HL-60/S4 treated with phorbol 12-myristate 13-acetate at 8.2 ng/mL for 4 days and 3 days (cell line): ENCODE data around the gene CLMP.
"Not testable (repeated sequence)": the region's sequence is repeated elsewhere in the genome, so short reads cannot be mapped to it uniquely, and the experiment has no call there.

Source experiments
- in situ Hi-C: fragments of 300-500 bp; cut with MboI; formaldehyde crosslinking; loops from 2 replicates; pipeline ENCODE4 v1.15.0; 2022; ENCODE audit warnings: low sequenced_read_pairs

The CLMP gene

GRCh38 chr11:123170929-123171328 is 24.1 kb downstream of the CLMP start:
- in situ Hi-C loops: no loop called here

GRCh38 chr11:123169821-123170220 is 25.2 kb downstream of the CLMP start:
- in situ Hi-C loops: no loop called here

- in situ Hi-C loops: no loop called here
These were observed 26.0 kb downstream of the CLMP start for GRCh38 chr11:123168955-123169484.

DNA sequence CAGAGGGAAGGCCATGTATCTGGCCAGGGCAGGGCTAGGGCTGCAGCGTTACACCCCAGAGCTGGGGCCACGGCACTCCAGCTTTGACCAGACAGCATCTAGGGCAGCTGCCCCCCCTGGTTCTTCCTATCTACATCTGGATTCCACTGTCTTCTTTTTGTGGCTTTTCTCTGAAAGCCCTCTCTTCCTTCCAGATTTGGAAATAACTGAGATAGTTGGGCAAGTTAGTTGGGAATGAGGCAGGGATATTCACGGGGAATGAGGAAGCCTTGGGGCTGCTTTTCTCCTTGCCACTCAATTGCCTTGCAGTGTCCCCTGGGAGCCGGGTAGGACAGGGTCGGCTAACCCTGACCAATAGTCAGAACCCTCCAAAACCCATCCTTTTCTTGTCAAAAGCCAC is 26.8 kb downstream of the CLMP start:
- in situ Hi-C loops: no loop called here

DNA sequence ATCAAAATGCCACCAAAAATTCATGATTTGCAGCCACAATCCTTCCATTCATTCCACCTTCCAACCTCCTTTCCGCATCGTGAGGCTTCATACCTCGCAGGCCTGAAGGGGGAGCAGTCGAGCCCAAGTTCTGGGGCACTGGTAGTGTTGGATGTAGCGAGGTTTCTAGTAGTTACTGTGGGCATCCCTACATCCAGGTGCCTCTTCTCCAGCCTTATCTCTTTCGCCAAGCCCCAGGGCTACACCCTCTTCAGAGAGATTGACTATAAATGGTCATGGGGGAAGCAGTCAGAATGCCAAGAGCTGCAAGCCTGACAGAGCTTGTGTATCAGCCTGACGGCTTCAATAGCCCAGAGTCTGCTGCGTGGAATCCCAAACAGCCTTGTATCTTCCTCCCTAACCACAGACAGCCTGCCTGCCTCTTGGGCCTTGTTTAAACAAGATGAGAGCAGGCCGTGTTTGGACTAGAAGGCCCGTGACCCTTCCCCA is 28.9 kb downstream of the CLMP start:
- in situ Hi-C loops: no loop called here

- in situ Hi-C loops: no loop called here
These were observed 30.2 kb downstream of the CLMP start for GRCh38 chr11:123164732-123165450.

DNA sequence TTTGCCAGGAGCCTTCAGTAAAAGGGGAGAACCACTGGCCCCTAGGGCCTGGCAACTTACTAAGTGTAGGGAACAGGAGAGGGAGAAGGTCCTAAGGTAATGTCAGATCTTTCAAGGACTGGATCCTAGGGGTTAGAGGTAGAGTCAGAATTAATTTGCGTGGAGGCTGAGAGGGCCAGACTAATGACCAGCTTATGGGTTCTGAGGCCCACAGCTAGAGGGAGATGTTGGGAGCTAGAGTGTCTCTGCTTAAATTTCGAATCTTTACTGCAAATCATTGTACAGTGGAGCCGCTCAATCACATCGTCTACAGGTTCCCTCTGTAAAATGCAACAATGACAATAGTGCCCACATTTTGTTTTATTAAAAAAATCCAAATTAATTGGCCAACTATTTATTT is 31.4 kb downstream of the CLMP start:
- in situ Hi-C loops: no loop called here

DNA sequence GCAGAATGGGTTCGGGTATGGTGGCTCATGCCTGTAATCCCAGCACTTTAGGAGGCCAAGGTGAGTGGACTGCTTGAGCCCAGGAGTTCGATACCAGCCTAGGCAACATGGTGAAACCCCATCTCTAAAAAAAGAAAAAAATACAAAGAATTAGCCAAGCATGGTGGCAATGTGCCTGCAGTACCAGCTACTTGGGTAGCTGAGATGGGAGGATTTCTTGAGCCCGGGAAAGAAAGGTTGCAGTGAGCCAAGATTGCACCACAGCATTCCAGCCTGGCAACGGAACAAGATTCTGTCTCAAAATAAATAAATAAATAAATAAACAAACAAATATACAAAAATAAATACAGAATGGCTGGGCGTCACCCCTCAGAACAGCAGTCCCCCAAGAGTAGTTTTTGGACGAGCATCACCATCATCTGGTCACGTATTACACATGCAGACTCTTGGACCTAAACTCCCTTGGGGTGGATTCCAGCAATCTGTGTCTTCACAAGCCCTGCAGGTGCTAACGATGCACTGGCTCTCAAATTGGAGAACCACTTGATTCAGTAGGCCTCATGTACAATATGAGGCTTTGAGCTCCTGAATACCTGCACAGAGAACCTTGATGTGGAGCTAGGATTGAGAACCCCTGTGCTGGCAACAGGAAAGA is 33.5 kb downstream of the CLMP start:
- in situ Hi-C loops: no loop called here

DNA sequence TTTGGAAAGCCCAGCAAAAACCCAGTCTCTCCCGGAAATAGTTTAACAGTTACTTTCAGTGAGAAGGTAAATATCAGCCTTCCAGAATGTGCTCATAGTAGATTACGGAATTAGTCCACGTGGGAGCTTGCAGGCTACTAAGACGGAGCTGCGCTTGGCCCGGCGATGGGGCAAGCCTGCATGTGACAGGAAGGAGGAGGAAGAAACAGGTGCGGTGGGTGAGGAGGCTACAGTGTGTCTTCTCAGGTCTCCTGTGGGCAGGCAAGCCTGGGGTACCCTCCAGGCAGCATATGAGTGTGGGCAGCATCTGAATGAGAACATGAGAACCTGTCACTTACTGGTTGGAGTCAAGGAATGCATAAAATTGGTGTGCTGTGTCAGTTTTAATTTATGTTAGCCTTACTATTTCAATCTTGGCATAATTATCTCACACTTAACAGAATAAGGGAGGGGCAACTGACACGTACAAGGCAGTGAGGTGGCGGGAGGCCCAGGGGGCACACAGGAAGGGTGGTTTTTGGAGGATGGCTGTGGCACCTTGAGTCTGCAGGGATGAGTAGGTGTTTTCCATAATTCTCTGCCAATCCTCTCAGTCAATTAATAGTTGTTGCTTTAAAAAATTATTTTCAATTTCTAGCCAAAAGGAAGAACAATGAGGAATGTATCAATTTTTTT is 35.7 kb downstream of the CLMP start:
- in situ Hi-C loops: no loop called here

DNA sequence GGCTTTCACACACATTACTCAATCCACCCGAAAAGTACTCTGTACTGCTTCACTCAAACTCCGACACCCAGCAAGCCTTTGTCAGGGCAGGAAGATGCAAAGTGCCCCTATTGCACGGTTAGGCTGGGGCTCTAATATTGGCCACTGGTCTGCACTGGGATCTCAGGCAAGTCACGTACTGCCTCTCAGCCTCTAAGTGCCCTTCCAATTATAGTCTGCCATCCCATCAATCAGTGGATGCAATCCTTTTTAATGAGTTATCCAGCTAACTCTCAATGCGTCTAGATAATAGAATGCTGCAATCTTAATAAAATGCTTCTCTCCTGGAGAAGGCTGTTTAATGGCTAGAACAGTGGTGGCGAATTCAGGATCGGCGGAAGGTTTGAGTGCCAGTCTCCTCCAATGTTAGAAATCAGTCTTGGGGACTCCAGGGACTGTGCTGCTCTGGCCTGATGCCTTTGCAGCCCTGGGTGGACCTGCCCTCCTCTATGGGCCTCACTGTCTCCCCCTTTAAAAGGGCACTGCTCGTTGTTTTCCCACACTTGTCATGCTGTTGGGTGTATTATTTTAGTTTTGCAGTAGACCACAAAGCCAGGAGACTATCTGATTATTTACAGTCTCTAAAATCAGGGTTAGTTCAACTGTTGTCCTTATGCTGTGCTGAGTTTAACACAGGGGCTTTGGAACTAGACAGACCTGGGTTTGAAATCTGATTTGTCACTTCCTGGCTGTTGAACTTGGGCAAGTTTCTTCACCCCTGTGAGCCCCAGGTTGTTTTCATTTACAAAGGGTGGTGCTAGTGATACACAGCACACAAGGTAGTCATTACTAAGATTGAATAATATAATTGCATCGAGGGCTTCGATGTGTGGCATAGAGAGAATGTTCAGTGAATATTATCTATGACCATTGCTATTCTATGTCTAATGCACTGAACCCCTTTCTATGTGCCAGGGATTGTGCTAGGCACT is 36.7 kb downstream of the CLMP start:
- in situ Hi-C loops: no loop called here

GRCh38 chr11:123152951-123153350 is 42.1 kb downstream of the CLMP start:
- in situ Hi-C loops: no loop called here

GRCh38 chr11:123152346-123152745 is 42.7 kb downstream of the CLMP start:
- in situ Hi-C loops: not testable (repeated sequence)

- in situ Hi-C loops: no loop called here
These were observed 43.3 kb downstream of the CLMP start for GRCh38 chr11:123151796-123152195.

GRCh38 chr11:123151366-123151765 is 43.7 kb downstream of the CLMP start:
- in situ Hi-C loops: no loop called here

DNA sequence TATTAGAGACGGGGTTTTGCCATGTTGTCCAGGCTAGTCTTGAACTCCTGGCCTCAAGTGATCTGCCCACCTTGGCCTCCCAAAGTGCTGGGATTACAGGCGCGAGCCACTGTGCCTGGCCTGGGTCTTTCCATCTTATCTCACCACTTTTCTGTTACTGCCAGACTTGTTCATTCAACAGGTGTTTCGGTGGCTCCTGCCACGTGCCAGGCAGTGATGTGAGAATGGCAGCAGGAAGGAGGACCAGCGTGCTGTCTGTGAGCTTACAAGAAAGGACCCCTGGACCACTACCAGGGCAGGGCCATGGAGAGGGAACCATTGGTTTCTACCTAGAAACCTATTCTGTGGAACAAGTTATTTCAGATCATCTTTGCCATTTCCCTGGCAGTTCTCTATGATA is 44.2 kb downstream of the CLMP start:
- in situ Hi-C loops: no loop called here

DNA sequence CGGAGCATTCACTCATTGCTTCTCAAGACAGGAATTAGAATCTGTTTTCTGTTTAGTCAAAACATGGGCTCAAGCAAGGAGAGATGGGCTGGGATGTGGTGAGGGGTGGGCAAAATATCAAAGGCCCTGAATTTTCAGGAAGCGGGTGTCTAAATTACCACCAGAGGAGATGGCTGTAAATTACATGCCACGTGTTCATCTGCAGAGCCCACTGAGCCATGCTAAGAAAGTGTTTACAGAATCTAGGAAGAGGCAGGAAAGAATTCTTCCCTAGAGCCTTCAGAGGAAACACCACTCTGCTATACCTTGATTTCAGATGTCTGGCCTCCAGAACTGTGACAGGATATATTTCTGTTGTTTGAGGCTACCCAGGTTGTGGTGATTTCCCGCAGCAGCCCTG is 46.1 kb downstream of the CLMP start:
- in situ Hi-C loops: no loop called here

- in situ Hi-C loops: no loop called here
These were observed 49.4 kb downstream of the CLMP start for GRCh38 chr11:123145661-123146060.

- in situ Hi-C loops: no loop called here
These were observed 49.8 kb downstream of the CLMP start for GRCh38 chr11:123145220-123145619.

DNA sequence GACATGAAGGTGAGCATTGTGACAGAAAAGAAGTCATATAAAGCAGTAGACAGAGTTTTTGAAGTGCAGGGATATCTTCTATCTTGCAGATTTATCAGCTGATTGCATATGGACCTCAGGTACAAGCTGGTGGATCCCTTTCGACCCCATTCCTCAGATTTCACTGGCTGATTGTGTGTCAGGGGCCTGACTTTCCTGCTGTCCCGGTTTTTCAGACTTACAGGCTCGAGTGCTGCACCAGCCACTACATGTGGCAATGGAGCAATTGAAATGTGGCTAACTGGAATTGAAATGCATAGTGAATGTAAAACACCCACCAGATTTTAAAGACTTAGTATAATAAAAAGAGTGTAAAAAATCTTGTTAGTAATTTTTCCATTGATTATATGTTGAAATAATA is 50.3 kb downstream of the CLMP start:
- in situ Hi-C loops: no loop called here

GRCh38 chr11:123143921-123144320 is 51.1 kb downstream of the CLMP start:
- in situ Hi-C loops: no loop called here

DNA sequence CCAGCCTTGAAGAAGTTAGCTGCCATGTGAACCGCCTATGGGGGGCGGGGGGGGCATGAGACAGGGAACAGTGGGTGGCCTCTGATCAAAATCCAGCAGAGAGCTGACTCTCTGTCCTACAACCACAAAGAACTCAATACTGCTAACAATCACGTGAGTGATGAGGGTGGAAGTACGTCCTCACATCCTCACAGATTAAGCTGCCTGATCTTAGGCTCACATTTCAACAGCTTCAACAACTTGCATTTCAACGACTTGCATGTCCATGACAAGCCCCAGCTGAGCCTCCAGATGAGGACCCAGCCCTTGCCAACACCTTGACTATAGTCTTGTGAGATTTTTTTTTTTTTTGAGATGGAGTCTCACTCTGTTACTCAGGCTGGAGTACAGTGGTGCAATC is 51.6 kb downstream of the CLMP start:
- in situ Hi-C loops: no loop called here
